Astrocyte (in vitro differentiated cells and primary cell): ENCODE results near the gene SSR4. TPM values are rescaled to one million over a fixed set of nuclear protein-coding genes. Genes with fewer than 3 reads are reported as not detected.

ENCODE experiments used
- DNase-seq: peaks from one replicate; pipeline ENCODE4 v3.0.0-alpha.2; 2010; ENCODE audit warnings: low read depth
- FAIRE-seq: peaks from 2 replicates; lab custom pipeline; 2011; peaks lifted over from hg19 to GRCh38; lab: Jason Lieb, UNC
- H2AFZ ChIP-seq: 2 replicates; pipeline ENCODE4 v1.6.0; 2012; ENCODE audit warnings: low read depth, low read length, inconsistent platforms
- H3K27ac ChIP-seq: 2 replicates; pipeline ENCODE4 v1.5.1; 2011; ENCODE audit warnings: low read depth, low read length, inconsistent platforms
- H3K27me3 ChIP-seq: 2 replicates; pipeline ENCODE4 v1.6.0; 2011; ENCODE audit warnings: low read length, inconsistent platforms; ENCODE audit not compliant: insufficient read depth
- H3K36me3 ChIP-seq: 2 replicates; pipeline ENCODE4 v1.5.1; 2011; ENCODE audit warnings: low read length, inconsistent platforms; ENCODE audit not compliant: insufficient read depth
- H3K4me1 ChIP-seq: 2 replicates; pipeline ENCODE4 v1.5.1; 2011; ENCODE audit warnings: low read length, inconsistent platforms; ENCODE audit not compliant: insufficient read depth
- H3K4me2 ChIP-seq: 2 replicates; pipeline ENCODE4 v1.6.0; 2012; ENCODE audit warnings: low read length, inconsistent platforms
- H3K4me3 ChIP-seq: 2 replicates; pipeline ENCODE4 v1.5.1; 2011; ENCODE audit warnings: low read depth, mild to moderate bottlenecking, low read length, inconsistent platforms; ENCODE audit not compliant: insufficient read depth
- H3K79me2 ChIP-seq: 2 replicates; pipeline ENCODE4 v1.6.0; 2012; ENCODE audit warnings: mild to moderate bottlenecking, low read length, inconsistent platforms; ENCODE audit not compliant: insufficient read depth
- H3K9ac ChIP-seq: 2 replicates; pipeline ENCODE4 v1.6.0; 2012; ENCODE audit warnings: mild to moderate bottlenecking, low read length, inconsistent platforms
- H3K9me3 ChIP-seq: 2 replicates; pipeline ENCODE4 v1.5.1; 2012; ENCODE audit warnings: low read depth, mild to moderate bottlenecking, low read length, inconsistent platforms; ENCODE audit not compliant: insufficient read depth
- H4K20me1 ChIP-seq: 2 replicates; pipeline ENCODE4 v1.6.0; 2012; ENCODE audit warnings: low read length, inconsistent platforms; ENCODE audit not compliant: insufficient read depth
- H3K27ac Mint-ChIP-seq: one replicate; pipeline ENCODE4 v1.8.0; 2021; ENCODE audit warnings: mild to moderate bottlenecking, mixed read lengths; ENCODE audit not compliant: unreplicated experiment
- H3K27me3 Mint-ChIP-seq: one replicate; pipeline ENCODE4 v1.8.0; 2021; ENCODE audit warnings: low read depth, mixed read lengths; ENCODE audit not compliant: unreplicated experiment
- H3K36me3 Mint-ChIP-seq: one replicate; pipeline ENCODE4 v1.8.0; 2021; ENCODE audit warnings: low read depth, mixed read lengths; ENCODE audit not compliant: unreplicated experiment
- H3K4me1 Mint-ChIP-seq: one replicate; pipeline ENCODE4 v1.8.0; 2021; ENCODE audit warnings: low read depth, mixed read lengths; ENCODE audit not compliant: unreplicated experiment
- H3K4me3 Mint-ChIP-seq: one replicate; pipeline ENCODE4 v1.8.0; 2021; ENCODE audit warnings: mild to moderate bottlenecking, moderate library complexity, mixed read lengths; ENCODE audit not compliant: unreplicated experiment
- H3K9me3 Mint-ChIP-seq: one replicate; pipeline ENCODE4 v1.8.0; 2021; ENCODE audit warnings: mild to moderate bottlenecking, mixed read lengths; ENCODE audit not compliant: unreplicated experiment
- CTCF ChIP-seq: IDR thresholded peaks from 2 replicates; pipeline ENCODE4 v1.5.1; 2011; ENCODE audit warnings: low read depth, mild to moderate bottlenecking, inconsistent platforms, low read length, moderate library complexity; ENCODE audit not compliant: insufficient read depth
- EZH2 ChIP-seq: IDR thresholded peaks from 2 replicates; pipeline ENCODE4 v1.6.1; 2012; ENCODE audit warnings: mild to moderate bottlenecking, low read length, inconsistent platforms; ENCODE audit not compliant: insufficient read depth
- total RNA-seq: library from RNA; stranded (reverse); gene quantifications from 2 replicates; pipeline ENCODE4 v1.2.1, GENCODE V29; 2021

The SSR4 gene
- total RNA-seq, 1 donor from 2014 or later: 252 TPM

GRCh38 chrX:153781428-153782047, 12.9 kb upstream of the SSR4 start:
- no peak for FAIRE-seq
- no peaks in the 10 kb centered on the region for H3K27me3 ChIP-seq
- TF ChIP-seq CTCF: no peak
- no peak for TF ChIP-seq EZH2
- H3K4me3 ChIP-seq: no peak overlapping the region
- no peaks in the 10 kb centered on the region for H3K79me2 ChIP-seq
- no peaks in the 10 kb centered on the region for H3K36me3 ChIP-seq
- no peak for DNase-seq
- no peak overlapping the region for H3K9ac ChIP-seq
- H3K4me1 ChIP-seq: no peaks in the 10 kb centered on the region
- Mint-ChIP-seq H3K9me3 (no peaks in the 10 kb centered on the region), H3K36me3 (no peaks in the 10 kb centered on the region), H3K4me3 (no peak overlapping the region), H3K4me1 (no peaks in the 10 kb centered on the region), H3K27me3 (no peaks in the 10 kb centered on the region), H3K27ac (no peak overlapping the region)
- no peak overlapping the region for H3K4me2 ChIP-seq
- no peak overlapping the region for H3K27ac ChIP-seq
- no peak overlapping the region for H2AFZ ChIP-seq
- H4K20me1 ChIP-seq: no peaks in the 10 kb centered on the region
- H3K9me3 ChIP-seq: no peaks in the 10 kb centered on the region

- Mint-ChIP-seq H3K27ac (no peak overlapping the region), H3K36me3 (no peaks in the 10 kb centered on the region), H3K9me3 (no peaks in the 10 kb centered on the region), H3K4me3 (no peak overlapping the region), H3K27me3 (no peaks in the 10 kb centered on the region), H3K4me1 (no peaks in the 10 kb centered on the region)
- DNase-seq (no peak), FAIRE-seq (no peak)
- TF ChIP-seq CTCF (no peak), EZH2 (no peak)
- no peak overlapping the region for H2AFZ ChIP-seq
- no peak overlapping the region for H3K27ac ChIP-seq
- no peak overlapping the region for H3K4me3 ChIP-seq
- no peaks in the 10 kb centered on the region for H3K4me1 ChIP-seq
- no peaks in the 10 kb centered on the region for H4K20me1 ChIP-seq
- H3K36me3 ChIP-seq: no peaks in the 10 kb centered on the region
- H3K9me3 ChIP-seq: no peaks in the 10 kb centered on the region
- no peaks in the 10 kb centered on the region for H3K27me3 ChIP-seq
- no peak overlapping the region for H3K9ac ChIP-seq
- H3K79me2 ChIP-seq: no peaks in the 10 kb centered on the region
- no peak overlapping the region for H3K4me2 ChIP-seq
These were observed 12.2 kb upstream of the SSR4 start for GRCh38 chrX:153782313-153782712.

- H3K27me3 ChIP-seq: no peaks in the 10 kb centered on the region
- H3K27ac ChIP-seq: no peak overlapping the region
- H3K4me1 Mint-ChIP-seq: no peaks in the 10 kb centered on the region
- TF ChIP-seq EZH2: no peak
- no peak for TF ChIP-seq CTCF
- no peak for DNase-seq
- FAIRE-seq: no peak
- H3K27ac Mint-ChIP-seq: no peak overlapping the region
- H4K20me1 ChIP-seq: no peaks in the 10 kb centered on the region
- no peaks in the 10 kb centered on the region for H3K36me3 Mint-ChIP-seq
- H2AFZ ChIP-seq: no peak overlapping the region
- no peak overlapping the region for H3K4me2 ChIP-seq
- no peak overlapping the region for H3K4me3 Mint-ChIP-seq
- H3K4me3 ChIP-seq: no peak overlapping the region
- H3K36me3 ChIP-seq: no peaks in the 10 kb centered on the region
- H3K79me2 ChIP-seq: no peaks in the 10 kb centered on the region
- no peak overlapping the region for H3K9ac ChIP-seq
- H3K27me3 Mint-ChIP-seq: no peaks in the 10 kb centered on the region
- H3K9me3 ChIP-seq: no peaks in the 10 kb centered on the region
- H3K4me1 ChIP-seq: no peaks in the 10 kb centered on the region
- no peaks in the 10 kb centered on the region for H3K9me3 Mint-ChIP-seq
These were observed 11.6 kb upstream of the SSR4 start for GRCh38 chrX:153782871-153783270.
